HG03064 (cell line): ENCODE measurements around the gene RIMS4.
"Not testable (repeated sequence)": the region's sequence is repeated elsewhere in the genome, so short reads cannot be mapped to it uniquely, and the experiment has no call there.

Experiments
- ATAC-seq: cut with Tn5 transposase; IDR thresholded peaks from one replicate; pipeline ENCODE4 v1.9.1; 2021; ENCODE audit warnings: low read depth; ENCODE audit not compliant: unreplicated experiment

Gene RIMS4

DNA sequence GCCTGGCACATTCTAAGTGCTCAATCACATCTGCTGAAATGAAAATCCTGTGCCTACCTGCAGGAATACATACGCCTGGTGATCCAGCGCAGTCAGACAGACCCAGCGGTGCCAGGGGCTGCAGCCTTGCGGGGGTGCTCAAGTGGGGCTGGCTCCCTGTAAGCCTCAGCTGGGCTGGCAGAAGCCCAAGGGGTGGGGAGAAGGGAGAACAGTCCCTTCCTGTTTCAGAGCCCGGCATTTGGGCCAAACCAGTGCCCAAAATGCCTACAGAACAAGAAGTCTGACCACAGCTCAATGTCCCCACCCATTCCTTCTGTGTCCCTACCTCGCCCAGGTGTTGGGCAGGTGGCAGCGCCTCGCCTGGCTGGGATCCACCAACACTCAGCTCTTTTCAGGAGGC is 42.1 kb downstream of the RIMS4 start:
- ATAC-seq, result no peak

DNA sequence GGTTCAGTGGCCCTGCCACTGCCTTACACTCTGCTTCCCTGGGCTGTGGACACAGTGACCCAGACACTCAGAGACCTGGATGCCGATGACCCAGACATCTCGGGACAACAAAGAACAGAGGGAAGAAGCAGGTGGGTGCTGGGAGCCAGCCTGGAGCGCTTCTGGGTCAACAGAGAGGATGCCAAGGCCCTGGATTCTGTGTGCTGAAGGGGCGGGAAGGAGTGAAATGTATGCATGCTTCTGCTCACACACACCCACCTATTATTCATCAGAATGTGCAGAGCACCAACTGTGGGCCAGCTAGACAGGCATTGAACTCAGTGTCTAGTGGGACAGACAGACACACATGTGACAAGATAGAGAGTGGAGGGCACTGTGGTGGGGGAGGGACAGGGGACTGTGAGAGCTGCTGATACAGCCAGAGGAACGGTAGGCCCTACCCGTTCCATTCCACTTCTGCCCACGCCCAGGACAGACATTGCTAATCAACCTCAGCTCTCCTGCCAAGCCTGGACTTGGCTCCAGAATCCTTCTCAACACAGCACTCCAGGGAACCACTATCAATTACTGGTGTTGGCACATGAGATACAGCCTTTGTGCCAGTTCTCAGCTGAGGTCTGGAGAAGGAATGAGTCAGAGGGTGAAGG is 44.5 kb downstream of the RIMS4 start:
- ATAC-seq, result no peak

DNA sequence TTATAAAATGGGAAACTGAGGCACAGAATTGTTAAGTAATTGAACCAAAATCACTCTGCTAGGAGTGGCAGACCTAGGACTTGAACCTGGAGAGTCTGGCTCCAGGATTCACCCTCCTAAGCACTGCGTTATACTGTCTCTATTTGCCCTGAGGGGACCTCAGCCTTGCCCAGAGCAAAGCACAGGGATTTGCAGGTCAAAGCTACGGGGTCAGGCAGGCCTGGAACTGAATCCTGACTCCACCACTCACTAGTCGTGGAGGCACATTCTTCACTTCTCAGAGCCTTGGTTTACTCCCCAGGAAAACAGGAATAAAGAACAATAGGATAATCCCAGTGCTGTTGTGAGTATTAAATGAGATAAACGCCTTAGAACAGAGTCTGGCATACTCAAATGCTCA is 45.3 kb downstream of the RIMS4 start:
- no peak for ATAC-seq

DNA sequence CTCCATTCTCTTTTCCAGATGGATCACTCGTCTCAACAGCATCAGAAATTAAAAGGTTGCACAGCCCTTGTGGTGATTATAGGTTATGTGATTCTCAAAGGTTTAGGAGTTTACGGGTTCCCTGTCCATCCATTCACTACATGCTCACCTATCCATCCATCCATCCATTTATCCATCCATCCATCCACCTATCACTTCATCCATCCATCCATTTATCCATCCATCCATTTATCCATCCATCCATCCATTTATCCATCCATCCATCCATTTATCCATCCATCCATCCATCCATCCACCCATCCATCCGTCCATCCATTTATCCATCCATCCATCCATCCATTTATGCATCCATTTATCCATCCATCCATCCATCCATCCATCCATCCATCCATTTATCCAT is 46.5 kb downstream of the RIMS4 start:
- ATAC-seq, result not testable (repeated sequence)

DNA sequence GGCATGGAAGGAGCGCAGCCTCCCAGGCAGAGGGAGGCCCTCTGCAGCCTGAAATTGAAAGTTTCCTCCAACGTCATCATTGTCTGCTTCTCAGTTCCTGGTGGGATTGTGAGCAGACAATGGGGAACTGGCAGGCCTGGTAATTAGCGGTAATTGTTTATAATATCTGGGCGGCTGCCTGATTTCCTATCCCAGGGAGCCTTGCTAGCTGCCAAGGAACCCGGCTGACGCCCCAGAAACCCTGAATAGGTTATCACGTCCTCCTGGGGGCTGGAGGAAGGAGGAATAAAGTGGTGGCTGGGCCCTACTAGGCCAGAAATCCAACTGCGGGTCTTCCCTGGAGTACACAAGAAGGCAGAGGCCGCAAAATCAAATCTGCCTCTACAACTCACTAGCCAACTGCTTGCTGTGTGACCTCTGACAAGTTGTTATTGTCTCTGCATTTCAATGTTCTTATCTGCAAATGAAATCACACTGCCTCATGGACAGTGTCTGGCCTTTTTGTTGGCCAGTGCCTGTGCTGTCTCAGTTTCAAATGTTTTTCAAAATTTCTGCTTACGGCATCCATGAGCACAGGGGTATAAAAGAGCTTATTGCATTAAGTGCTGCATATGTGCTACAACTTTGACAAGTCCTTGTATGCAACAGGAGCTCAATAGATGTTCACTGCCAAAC is 47.7 kb downstream of the RIMS4 start:
- ATAC-seq, result no peak

DNA sequence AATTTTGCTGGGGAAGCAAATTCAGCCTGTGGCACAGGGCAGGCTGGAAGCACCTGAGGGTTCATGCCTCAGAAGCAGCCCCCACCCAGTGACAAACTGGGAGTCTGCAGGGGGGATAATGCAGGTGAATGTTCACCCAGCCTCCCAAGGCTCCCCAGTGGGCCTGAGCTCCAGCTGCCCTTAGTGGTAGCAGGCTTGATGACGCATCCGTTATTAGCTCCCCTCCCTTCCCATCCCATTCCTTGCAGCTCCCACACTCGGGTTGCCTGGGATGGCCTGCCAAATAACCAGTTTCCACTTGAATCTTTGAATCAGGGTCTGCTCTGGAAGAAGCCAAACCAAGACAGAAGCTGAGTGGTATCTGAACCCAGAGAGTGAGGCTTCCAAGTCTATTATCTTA is 48.9 kb downstream of the RIMS4 start:
- ATAC-seq, result no peak

DNA sequence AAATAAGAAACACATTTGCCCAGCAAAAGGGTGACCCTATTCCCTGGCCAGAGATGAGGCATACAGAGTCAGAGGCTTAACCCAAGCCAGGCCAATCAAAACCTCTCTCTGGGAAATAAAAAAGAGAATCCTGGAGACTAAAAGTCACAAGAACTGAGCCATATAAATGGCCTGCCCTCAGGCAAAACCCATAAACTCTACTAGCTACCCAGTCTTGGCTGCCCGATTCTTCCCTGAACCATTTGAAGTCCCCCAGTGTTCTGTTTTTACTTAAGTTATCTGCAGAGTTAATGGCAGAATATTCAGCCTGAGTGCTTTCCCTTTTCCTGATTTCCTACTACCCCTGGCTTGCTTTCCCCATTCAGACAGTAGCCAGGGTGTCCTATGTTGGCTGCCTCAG is 50.8 kb downstream of the RIMS4 start:
- no peak for ATAC-seq

DNA sequence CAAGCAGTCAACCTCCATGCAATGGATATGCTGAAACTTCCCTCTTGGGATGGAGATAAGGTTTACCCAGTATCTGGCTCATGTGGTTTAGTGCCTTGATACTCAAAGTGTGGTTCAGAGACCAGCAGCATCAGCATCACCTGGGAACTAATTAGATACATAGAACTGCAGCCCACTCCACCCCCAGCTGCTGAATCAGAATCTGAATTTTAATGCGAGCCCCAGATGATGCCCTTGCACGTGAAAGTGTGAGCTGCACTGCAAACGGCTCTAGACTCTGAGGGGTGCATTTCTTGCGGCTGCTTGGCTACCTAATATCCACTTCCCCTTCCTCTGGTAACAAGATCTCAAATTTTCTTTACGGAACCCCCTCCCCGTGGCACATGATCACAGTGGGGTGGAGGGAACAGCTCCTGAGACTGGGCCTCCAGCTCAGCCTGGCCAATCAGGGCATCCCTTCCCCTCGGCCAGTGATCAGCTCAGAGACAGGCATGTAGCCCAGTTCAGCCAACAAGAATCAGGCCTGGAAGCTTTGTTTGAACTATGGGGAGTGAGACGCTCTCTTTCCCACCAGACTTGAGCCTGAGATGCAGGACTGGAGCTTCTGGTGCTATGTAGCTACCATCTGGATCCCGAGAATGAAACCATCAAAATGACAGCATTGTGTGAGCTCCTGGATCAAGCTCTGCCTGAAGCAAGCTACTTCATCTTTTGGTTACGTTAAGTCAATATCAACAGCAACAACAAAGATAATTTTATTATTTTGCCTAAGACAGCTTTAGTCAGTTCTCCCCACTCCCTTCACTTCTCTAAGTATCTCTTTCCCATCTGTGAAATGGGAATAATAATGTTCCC is 51.9 kb downstream of the RIMS4 start:
- no peak for ATAC-seq

DNA sequence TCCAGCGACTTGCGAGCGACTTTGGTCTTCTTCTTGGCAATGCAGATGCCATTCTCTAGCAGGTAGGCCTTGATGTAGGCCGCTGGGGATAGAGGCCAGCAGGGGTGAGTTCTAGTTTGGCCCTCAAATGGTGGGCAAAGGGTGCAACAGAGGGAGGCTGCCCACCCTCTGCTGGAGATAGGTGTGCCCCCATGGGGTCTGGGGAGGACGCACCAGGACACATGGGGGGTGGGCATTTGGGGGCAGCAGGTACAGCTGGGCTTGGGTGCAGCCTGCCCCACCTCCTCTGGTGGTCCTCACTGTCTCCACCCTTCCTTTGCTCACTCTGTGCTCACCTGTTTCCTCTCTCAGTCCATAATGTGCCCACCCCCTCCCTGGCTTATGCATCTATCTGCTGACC is 53.4 kb downstream of the RIMS4 start:
- no peak for ATAC-seq

DNA sequence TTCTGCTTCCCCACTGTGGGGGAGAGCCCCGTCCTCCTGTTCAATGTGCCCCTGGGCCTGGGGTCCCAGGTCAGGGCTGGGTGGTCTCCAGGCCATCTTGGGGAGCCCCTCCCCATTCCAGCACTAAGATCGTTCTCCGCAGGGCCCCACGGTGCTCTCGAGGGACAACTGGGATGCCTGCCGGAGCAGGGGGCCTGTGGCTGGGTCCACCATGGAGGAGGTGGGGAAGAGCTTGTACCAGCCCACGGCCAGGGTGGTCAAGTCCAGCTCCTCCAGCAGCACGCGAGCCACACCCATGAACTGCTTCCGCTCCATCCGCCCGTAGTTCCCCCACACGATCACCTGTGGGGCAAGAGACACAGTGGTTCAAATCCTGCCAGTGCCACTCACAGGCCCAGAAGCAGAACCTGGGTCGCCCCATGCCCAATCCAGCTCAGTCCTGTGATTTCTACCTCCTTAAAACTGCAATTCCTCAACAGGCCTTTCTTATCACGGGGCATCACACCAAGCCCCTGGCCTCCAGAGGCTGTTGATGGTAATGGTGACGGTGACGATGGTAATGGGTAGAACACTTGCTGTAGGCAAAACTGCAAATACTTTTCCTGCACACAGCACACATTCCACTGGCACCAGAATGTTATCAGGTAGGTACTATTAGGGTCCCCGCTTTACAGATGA is 54.2 kb downstream of the RIMS4 start:
- no peak for ATAC-seq

DNA sequence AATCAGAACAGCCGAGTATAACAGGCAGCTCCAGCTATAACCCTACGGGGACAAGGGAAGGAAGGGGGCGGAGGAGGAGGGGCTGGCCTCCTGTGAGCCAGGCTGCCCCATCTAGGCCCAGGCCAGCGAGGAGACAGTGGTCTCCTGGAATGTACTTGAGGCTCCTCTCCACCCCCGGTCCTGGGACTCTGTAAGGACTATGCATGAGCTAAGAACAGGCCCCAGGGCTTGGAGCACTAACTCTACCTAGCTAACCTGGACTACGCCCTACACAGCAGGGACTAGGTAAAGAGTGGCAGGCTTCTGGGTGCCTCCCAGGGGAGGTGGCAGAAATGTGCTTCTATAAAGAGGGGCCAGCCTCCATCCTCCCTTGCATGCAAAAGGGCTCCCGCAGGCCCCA is 55.8 kb downstream of the RIMS4 start:
- no peak for ATAC-seq

DNA sequence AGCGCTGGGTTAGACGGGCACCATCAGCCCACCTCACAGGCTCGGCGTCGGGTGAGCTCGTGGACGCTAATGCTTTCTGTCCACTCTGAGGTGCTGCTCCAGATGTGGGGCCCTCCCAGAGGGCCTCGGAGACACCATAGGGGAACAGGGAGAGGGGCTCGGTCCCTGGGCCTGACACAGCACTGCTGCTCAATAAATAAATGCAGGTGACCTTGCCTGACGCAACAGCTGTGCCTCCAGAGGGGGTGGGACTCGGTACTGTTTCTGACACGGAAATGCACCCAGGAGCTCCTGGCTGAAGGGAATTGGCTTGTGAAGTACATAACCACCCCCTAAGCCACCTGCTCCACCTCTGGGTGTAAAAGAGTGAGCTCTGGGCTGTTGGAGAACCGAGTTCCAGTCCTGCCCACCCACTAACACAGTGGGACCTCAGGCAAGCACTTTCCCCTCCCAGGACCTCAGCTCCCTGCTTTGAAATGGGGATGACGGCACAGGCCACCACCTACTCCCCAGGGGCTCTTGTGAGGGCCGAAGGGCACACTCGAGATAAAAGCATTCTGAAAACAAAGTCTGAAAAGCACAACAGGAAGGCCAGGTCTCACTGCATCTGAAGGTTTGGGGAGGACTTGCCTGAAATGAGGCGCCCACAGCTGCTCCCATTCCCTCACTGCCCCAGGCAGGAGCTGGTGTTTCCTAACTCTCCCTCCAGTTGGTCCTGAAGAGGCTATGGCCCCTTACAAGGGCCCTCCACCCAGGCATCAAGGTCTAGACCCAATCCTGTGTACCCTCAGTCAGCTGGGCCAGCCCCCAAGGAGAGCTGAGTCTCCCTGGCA is 58.0 kb downstream of the RIMS4 start:
- ATAC-seq, result no peak

DNA sequence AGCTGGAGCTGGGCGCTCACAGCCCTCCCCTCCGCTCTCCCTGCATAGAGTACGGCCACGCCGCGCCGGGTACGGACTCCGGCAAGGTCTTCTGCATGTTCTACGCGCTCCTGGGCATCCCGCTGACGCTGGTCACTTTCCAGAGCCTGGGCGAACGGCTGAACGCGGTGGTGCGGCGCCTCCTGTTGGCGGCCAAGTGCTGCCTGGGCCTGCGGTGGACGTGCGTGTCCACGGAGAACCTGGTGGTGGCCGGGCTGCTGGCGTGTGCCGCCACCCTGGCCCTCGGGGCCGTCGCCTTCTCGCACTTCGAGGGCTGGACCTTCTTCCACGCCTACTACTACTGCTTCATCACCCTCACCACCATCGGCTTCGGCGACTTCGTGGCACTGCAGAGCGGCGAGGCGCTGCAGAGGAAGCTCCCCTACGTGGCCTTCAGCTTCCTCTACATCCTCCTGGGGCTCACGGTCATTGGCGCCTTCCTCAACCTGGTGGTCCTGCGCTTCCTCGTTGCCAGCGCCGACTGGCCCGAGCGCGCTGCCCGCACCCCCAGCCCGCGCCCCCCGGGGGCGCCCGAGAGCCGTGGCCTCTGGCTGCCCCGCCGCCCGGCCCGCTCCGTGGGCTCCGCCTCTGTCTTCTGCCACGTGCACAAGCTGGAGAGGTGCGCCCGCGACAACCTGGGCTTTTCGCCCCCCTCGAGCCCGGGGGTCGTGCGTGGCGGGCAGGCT is 60.1 kb downstream of the RIMS4 start:
- ATAC-seq, result no peak

DNA sequence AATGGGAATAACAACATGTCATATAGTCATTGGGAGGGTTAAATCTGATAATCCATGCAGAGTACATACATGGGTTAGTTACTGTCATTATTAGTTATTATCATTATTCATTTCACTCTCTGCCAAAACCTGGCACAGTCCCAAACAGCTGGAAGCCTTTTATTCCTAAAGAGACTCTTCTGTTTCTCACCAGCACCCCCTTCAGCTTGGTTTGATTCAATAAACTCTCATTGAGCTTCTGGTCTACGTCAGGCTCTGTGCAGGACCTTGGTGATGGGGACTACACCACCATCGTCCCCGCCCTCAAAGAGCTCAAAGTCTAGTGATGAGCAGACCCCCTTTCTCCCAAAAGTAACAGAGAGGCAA is 62.4 kb downstream of the RIMS4 start:
- no peak for ATAC-seq

DNA sequence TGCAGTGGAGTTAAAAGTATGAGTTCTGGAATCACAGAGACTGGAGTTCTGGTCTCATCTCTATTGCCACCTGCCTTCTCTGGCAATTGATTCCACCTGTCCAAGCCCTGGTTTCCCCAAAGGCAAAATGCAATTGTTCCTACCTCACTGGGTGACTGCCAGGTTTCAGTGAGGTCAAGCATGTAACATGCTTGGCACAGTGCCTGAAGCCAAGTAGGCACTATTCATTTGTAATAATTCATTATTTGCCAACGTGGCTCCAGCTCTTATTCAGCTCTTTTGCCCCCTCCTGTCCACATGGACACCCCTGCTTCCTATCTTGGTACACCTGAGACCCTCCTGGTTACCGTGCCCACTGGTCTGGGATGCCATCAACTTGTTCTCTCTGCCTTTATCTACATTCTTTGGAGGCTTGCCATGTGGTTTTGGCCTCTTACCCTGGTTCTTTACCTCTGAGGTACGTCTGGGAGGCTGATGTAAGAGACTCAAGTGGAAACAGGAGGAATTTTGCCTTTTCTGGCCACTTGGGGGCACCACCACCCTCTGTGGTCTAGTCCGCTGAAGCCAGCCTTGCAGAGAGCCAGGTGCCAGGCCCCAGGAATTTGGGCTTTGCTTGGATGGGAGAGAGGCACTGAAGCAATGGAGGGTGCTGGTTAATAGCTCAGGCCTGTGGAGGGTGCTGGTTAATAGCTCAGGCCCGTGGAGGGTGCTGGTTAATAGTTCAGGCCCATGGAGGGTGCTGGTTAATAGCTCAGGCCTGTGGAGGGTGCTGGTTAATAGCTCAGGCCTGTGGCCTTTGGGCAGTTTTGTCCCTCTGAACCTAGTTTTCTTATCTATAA is 63.0 kb downstream of the RIMS4 start:
- ATAC-seq, result no peak

DNA sequence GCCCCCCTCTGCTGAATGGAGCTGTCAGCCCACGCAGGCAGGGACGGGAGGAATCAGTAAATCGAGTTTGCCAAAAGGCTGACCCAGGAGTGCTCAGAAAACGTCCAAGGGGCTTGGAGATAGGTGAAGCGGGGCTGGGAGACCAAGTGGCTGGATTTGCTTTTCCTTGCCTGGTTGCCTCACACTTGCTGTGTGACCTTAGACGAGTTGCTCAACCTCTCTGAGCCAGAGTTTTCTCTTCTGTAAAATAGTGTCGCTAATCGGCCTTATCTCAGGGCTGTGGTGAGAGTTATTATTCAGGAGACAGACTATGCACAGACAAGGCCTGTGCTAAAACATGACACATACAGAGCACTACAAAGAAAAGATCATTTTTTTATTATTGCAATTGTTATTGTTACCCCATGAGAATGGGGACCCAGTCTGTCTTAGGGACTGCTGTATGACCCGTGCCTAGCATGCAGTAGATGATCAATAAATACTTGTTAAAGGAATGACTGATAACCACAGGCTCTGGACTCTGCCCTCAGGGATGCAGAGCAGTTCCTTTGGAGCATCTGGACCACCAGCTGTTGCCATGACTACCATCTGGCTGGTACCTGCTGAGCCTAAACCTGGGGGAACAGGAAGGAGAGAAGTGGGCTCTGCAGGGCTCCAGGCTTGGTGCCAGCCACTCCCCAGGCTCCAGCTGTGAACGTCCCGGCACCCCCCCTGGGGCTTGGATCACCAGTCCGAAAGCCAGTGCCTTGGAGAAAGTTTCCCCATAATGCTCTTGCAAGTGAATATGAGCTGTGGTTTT is 63.8 kb downstream of the RIMS4 start:
- no peak for ATAC-seq

DNA sequence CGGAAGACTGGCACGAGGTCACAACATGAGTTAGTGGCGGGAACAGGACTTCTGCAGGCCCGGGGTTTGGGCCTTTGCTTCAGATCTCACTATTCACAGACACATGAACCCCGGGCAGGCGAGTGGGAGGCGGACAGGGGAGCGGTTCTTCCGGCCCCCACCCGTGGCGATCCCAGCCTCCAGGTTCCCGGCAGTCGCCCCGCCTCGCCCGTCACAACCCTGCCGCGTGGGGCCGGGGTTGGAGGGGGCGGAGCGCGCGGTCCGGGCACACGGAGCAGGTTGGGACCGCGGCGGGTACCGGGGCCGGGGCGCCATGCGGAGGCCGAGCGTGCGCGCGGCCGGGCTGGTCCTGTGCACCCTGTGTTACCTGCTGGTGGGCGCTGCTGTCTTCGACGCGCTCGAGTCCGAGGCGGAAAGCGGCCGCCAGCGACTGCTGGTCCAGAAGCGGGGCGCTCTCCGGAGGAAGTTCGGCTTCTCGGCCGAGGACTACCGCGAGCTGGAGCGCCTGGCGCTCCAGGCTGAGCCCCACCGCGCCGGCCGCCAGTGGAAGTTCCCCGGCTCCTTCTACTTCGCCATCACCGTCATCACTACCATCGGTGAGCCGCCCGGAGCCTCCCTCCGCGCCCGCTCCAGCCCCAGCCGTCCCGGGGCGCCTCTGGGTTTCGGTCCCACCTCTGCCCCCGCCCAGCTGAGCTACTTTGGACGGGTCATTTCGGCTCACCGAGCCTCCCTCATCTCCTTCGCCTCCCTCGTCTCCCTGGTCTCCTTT is 64.6 kb downstream of the RIMS4 start, which contains the start of gene KCNK15:
Gene KCNK15 (plus strand): TSS at position 268 of the 769 bp plus-strand sequence. CDS start 46 bp downstream, at position 314.
- ATAC-seq, result no peak
